Measurements from ENCODE around the gene SLC4A4. TPM values are rescaled to one million over a fixed set of nuclear protein-coding genes. Genes with fewer than 3 reads are reported as not detected.
A peak's percentile ranks its signal among the peaks of the same experiment; 100 is the strongest.

Gene SLC4A4
- total RNA-seq, 1 experiment from 2014 or later = not detected

GRCh38 chr4:71369536-71369935 is 30.7 kb downstream of the SLC4A4 start:
- POLR2A ChIA-PET = no interaction called here
- Mint-ChIP-seq H3K4me1 (ENCODE audit: insufficient read depth, unreplicated experiment) (no peaks in the 10 kb centered on the region), H3K27me3 (ENCODE audit: insufficient read depth, unreplicated experiment) (no peaks in the 10 kb centered on the region), H3K36me3 (ENCODE audit: insufficient read depth, unreplicated experiment) (no peaks in the 10 kb centered on the region), H3K27ac (ENCODE audit: low read depth, unreplicated experiment) (no peak overlapping the region), H3K9me3 (ENCODE audit: unreplicated experiment) (no peaks in the 10 kb centered on the region), H3K4me3 (ENCODE audit: unreplicated experiment) (no peak overlapping the region)
- BruUV-seq (replicated peaks) = no TSS peak
- TF ChIP-seq CTCF (IDR thresholded peaks at IDR 0.05; ENCODE audit: unreplicated experiment) = no peak
- CTCF ChIA-PET = no interaction called here
- intact Hi-C loops (cut with micrococcal nuclease) = no loop called here
- DNase-seq (ENCODE audit: unreplicated experiment) = no peak

GRCh38 chr4:71375494-71375893 is 36.7 kb downstream of the SLC4A4 start:
- TF ChIP-seq CTCF (IDR thresholded peaks at IDR 0.05; ENCODE audit: unreplicated experiment) = no peak
- Mint-ChIP-seq H3K9me3 (ENCODE audit: unreplicated experiment) (no peaks in the 10 kb centered on the region), H3K4me3 (ENCODE audit: unreplicated experiment) (no peak overlapping the region), H3K4me1 (ENCODE audit: insufficient read depth, unreplicated experiment) (peaks cover 5% of the 10 kb centered on the region), H3K36me3 (ENCODE audit: insufficient read depth, unreplicated experiment) (no peaks in the 10 kb centered on the region), H3K27ac (ENCODE audit: low read depth, unreplicated experiment) (no peak overlapping the region), H3K27me3 (ENCODE audit: insufficient read depth, unreplicated experiment) (no peaks in the 10 kb centered on the region)
- POLR2A ChIA-PET = no interaction called here
- CTCF ChIA-PET = interaction anchor here (0.6 kb wide), 1 partner anchor 355 kb away, joined by 4 read pairs; no protein-coding TSS in a partner anchor
- BruUV-seq (replicated peaks) = no TSS peak
- DNase-seq (ENCODE audit: unreplicated experiment) = no peak
- intact Hi-C loops (cut with micrococcal nuclease) = no loop called here

- TF ChIP-seq CTCF (IDR thresholded peaks at IDR 0.05; ENCODE audit: unreplicated experiment) = no peak
- no peaks in the 10 kb centered on the region for H3K9me3 Mint-ChIP-seq (ENCODE audit: unreplicated experiment)
- intact Hi-C loops (cut with micrococcal nuclease) = no loop called here
- H3K27ac Mint-ChIP-seq (ENCODE audit: low read depth, unreplicated experiment) = no peak overlapping the region
- no peaks in the 10 kb centered on the region for H3K27me3 Mint-ChIP-seq (ENCODE audit: insufficient read depth, unreplicated experiment)
- no peak overlapping the region for H3K4me3 Mint-ChIP-seq (ENCODE audit: unreplicated experiment)
- CTCF ChIA-PET = no interaction called here
- no peaks in the 10 kb centered on the region for H3K36me3 Mint-ChIP-seq (ENCODE audit: insufficient read depth, unreplicated experiment)
- peaks cover 5% of the 10 kb centered on the region for H3K4me1 Mint-ChIP-seq (ENCODE audit: insufficient read depth, unreplicated experiment)
- DNase-seq (ENCODE audit: unreplicated experiment) = peak; percentile 65
- POLR2A ChIA-PET = no interaction called here
- BruUV-seq (replicated peaks) = no TSS peak
Measured at GRCh38 chr4:71377561-71377960, 38.7 kb downstream of the SLC4A4 start.

- no peak for DNase-seq (ENCODE audit: unreplicated experiment)
- peaks cover 5% of the 10 kb centered on the region for H3K4me1 Mint-ChIP-seq (ENCODE audit: insufficient read depth, unreplicated experiment)
- no peaks in the 10 kb centered on the region for H3K9me3 Mint-ChIP-seq (ENCODE audit: unreplicated experiment)
- H3K36me3 Mint-ChIP-seq (ENCODE audit: insufficient read depth, unreplicated experiment) = no peaks in the 10 kb centered on the region
- ChIA-PET CTCF (interaction anchor here (1.3 kb wide), 1 partner anchor 149 kb away, joined by 7 read pairs; no protein-coding TSS in a partner anchor), POLR2A (interaction anchor here (0.7 kb wide), 1 partner anchor 102 kb away, joined by 3 read pairs; no protein-coding TSS in a partner anchor)
- no peaks in the 10 kb centered on the region for H3K27me3 Mint-ChIP-seq (ENCODE audit: insufficient read depth, unreplicated experiment)
- H3K4me3 Mint-ChIP-seq (ENCODE audit: unreplicated experiment) = no peak overlapping the region
- no peak for TF ChIP-seq CTCF (IDR thresholded peaks at IDR 0.05; ENCODE audit: unreplicated experiment)
- no TSS peak for BruUV-seq (replicated peaks)
- H3K27ac Mint-ChIP-seq (ENCODE audit: low read depth, unreplicated experiment) = no peak overlapping the region
- intact Hi-C loops (cut with micrococcal nuclease) = no loop called here
Measured at GRCh38 chr4:71379126-71379525, 40.3 kb downstream of the SLC4A4 start.
